ENCODE measurements around the gene HDHD5.

GRCh38 chr22:17201285-17201945, 42.3 kb upstream of the HDHD5 start:
- TF ChIP-seq POLR2A (IDR thresholded peaks at IDR 0.05; ENCODE audit: extremely low read depth, insufficient read length) (no peak), CTCF (IDR thresholded peaks at IDR 0.05; ENCODE audit: low read depth, low read length) (no peak)
